ENCODE results near the gene PTPRG.
"Not testable (repeated sequence)": the region's sequence is repeated elsewhere in the genome, so short reads cannot be mapped to it uniquely, and the experiment has no call there.

PTPRG gene
- 0 to 2.7 (median 0.63) reads per million in 4 experiments for total RNA-seq

DNA sequence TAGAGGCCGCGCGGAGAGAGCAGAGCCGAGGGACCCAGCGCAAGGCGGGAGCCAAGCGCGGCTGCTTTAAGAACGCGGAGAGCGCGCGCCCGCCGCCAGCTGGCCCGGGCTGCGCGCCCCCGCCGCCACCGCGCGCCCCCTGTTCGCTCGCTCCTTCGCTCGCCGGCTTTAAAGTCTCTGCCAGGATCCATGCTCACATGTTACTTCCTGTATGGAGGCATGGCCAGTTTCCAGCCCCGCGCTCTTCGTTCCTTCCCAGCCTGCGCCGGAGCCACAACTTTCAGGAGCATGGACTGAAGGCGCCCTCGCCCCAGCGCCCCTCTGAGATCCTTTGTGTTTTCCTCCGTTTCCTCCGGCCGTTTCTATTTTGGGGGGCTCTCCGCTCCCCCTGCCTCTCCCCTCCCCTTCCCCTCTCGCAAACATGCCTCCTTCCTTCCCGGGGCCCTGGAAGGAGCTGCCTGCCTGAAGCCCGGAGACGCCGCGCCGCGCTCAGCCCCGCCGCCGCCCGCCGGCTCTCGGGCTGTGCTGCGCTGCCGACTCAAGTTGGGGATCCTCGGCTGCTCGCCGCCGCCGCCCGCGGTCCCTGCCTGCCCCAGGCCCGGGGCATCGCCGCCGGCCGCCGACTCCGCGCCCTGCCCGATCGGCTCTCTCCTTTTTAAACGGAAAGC lies at the start of gene PTPRG:
Gene PTPRG, plus strand, starts transcription at position 198 of the 668 bp plus-strand sequence. CDS start 717 bp downstream, outside the sequence.
- no peak for DNase-seq

DNA sequence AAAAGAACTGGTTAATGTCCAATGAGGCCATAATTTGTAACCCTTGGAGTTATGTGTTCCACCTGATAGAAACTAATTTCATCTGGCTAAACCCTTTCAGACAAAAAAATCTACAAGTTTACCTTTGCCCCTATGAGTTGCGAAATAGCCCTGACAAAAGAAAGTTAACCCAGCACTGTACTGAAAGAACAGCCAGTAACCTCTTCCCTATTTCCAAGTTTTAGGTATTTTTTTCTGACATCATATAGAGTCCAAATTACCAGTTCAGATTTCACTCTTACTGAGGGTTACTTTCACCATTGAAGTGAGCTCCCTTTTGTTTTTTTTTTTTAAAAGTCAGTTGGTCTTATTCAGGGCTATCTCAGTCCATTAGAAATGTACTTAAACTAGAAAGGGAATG lies 42.8 kb upstream of the PTPRG start:
- no peak for DNase-seq

DNA sequence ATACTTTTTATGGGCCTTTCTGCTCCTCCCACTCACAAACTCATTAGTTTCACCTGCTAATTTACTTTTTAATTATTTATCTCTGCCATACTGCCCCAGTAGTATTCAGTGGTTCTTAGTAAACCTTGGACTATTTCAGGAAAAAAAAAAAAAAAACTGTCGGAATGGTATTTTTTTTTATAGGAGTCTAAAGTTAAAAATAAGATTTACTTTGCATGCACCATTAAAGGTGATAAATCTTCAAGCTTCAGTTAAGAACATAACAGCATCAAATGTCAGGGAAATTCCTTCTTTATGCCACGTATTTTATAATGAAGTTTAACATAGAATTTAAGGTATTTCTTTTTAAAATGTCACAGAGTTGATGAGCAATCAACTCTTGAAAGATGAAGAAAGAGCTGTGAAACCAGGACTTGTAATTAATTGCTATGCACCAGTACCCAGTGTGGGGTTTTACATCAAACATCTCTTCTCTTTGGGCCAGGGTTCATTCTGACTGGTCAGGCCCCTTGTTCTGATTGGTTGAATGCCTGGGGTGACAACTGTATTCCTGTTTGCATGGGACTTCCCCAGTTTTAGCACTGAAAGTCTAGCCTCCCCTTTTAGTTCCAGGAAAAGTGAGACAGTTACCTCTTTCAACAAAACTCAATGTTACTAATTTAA lies 40.3 kb upstream of the PTPRG start:
- no peak for DNase-seq

DNA sequence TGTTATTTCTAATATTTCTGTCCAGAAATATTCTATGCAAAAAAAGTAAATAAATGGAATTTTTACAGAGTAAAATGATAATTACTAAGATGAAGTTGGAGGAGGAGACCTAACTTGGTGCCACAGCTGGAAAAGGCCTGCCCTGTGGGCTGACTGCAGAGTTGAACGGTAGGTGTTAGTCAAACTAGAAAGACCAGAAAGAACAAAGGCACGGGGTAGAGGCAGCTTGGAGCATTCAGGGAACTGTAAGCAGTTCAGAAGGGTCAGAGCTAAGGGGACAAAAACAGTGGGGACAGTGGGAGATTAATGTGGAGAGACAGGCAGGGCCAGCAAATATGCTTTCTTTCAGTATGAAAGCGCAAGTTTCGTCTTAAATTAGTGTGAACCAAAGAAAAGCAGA lies 39.3 kb upstream of the PTPRG start:
- no peak for DNase-seq

DNA sequence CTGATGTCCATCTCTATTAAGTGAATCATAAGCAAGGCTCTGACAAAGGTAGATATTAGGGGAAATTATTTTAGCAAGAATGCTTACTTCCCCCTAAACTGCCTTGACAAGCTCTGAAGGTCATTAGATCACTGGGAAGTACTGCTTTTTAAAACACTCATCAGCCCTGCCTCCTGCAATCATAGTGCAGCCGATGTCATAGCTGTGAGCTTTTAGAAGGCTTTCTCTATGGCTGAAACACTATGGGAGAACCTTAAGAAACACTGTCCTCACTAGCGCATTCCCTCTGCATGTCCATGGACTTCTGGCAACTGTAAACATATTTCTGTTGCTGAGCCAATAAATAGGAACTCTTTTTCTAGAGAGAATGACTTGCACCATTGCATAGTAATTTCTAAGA lies 38.7 kb upstream of the PTPRG start:
- no peak for DNase-seq

GRCh38 chr3:61524933-61525332 lies 36.4 kb upstream of the PTPRG start:
- DNase-seq = no peak

DNA sequence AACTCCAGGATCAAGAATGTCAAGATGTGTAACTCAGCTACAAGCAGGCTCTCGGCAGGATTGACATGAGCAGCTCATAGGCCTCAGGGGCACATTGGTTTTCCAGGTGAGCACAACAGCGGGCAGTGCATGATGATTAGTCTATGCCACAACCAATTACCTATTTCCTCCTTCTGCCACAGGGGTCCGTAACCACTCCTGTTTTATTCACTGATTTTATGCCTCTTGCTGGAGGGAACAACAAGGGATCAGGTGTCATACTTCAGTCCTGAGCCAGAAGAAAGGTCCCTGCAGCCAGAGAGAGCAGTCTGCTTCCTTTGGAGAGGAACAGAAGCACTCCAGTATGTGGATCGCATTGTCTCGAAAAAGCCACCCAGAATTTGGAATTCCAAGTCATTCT lies 35.1 kb upstream of the PTPRG start:
- DNase-seq = no peak

DNA sequence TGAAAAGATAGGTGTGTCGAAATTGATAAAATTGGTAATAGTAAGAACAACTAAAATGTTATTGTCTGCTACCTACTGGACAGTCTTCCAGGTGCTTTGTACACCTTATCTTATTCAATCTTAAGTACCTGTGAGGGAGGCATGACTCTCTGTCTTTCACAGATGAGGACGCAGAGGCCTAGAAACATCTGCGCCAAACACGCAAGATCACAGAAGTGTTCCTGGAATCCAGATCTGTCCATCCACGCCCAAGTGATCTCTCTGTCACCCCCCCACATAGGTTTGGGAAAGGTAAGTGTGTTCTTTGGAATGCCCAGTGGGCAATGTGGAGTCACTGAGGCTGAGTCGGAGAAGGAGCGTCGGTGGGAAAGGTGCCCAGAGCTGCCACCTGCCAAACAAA lies 34.4 kb upstream of the PTPRG start:
- no peak for DNase-seq

GRCh38 chr3:61530355-61530754 lies 31.0 kb upstream of the PTPRG start:
- DNase-seq = no peak

DNA sequence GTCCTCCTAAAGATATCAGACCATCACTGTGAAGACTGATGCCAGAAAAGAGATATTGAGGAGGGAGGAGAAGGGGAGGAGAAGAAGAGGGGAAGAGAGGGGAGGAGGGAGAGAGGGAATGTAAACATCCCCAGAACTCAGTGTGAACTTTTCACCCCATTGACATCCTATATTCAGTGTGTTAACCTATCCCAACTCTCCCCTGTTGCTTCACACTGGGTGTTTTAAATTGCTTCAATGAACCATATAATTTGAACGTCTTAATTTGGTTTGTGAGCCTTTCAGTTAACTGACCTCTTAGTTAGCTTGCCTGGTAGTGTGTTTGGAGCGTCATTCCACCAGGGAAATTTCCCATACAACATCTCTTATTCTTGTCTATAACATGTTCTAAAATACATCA lies 29.8 kb upstream of the PTPRG start:
- DNase-seq = no peak

DNA sequence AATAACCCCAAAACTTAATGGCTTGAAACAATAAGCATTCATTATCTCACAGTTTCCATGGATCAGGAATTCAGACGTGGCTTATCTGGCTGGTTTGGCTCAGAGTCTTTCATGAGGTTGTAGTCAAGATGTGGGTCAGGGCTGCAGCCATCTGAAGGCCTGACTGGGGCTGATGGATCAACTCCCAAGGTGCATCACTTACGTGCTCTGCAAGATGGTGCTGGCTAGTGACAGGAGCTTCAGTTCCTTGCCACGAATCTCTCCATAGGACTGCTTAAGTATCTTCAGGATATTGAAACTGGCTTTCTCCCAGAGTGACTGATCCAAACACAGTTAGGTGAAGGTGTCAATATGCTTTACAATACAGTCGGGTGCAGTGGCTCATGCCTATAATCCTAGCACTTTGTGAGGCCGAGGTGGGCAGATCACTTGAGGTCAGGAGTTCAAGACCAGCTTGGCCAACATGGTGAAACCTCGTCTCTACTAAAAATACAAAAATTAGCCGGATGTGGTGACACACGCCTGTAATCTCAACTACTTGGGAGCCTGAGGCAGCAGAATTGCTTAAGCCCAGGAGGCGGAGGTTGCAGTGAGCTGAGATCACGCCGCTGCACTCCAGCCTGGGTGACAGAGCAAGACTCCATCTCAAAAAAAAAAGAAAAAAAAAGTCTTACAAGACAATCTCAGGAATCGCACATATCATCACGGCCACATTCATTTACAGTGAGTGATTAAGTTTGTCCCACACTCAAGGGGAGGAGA lies 28.5 kb upstream of the PTPRG start:
- DNase-seq = no peak

DNA sequence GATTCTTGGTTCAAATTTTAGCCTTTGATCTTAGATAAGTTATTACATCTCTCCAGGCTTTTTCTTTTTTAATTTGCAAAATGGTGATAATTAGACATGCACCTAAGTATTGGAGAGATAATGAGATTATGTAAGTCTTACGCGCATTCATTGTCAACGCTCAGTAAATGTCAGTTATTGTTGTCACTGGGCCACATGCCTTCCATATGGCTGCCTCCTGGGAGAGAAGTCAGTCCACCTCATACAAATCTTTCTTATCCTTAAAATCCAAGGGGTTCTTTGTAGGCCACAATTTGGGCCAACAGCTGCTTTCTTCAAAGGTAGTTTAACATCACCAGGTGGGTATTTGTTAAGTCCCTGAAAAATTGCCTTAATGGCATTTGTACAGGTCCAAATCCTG lies 25.5 kb upstream of the PTPRG start:
- DNase-seq = no peak

GRCh38 chr3:61537366-61537765 lies 24.0 kb upstream of the PTPRG start:
- DNase-seq = no peak

DNA sequence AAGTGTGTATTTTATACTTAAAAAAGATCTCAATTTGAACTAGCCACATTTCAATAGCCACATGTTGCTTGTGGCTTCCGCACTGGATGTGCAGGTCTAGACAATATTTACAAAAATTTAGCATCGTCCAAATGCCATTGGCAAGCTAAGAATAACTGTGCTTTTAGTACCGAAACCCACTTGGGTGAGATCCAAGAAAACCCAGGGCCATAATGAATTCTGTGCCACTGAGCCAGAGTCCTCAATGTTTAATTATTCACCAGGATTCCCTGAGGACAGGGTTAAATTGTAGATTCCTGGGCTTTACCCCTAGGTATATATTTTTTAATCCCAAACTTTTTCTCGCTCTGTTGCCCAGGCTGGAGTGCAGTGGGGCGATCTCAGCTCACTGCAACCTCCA lies 22.9 kb upstream of the PTPRG start:
- DNase-seq = no peak

GRCh38 chr3:61541694-61542093 lies 19.7 kb upstream of the PTPRG start:
- DNase-seq = no peak

DNA sequence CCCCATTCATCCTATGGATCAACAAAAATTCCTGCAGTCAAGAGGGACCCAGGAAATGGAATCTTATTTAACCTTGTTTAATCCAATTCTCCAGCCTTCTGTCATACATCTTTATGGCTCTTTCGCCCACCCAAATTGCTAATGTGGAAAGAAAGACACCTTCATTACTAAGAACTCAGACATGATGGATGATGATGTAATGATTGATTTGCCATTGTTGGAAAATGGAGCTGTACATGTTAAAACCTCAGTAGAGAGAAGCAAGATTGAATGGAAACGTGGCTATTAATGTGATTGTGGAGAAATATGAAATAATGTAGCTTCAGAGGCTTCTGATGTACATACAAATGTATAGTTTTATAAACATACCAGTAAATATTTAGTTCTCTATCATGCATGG lies 15.7 kb upstream of the PTPRG start:
- no peak for DNase-seq

DNA sequence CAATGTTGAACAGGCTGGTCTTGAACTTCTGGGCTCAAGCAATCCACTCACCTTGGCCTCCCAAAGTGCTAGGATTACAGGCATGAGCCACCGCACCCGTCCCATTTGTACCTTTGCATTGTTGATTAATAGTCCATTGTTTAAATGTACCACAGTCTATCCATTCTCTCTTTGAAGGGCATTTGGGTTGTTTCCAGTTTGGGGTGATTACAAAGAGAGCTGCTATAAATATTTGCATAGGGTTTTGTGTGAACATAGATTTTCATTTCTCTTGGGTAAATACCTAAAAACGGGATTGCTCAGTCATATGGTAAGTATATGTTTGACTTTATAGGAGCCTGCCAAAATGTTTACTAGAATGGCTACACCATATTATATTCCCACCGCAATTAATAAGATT lies 13.7 kb upstream of the PTPRG start:
- no peak for DNase-seq

DNA sequence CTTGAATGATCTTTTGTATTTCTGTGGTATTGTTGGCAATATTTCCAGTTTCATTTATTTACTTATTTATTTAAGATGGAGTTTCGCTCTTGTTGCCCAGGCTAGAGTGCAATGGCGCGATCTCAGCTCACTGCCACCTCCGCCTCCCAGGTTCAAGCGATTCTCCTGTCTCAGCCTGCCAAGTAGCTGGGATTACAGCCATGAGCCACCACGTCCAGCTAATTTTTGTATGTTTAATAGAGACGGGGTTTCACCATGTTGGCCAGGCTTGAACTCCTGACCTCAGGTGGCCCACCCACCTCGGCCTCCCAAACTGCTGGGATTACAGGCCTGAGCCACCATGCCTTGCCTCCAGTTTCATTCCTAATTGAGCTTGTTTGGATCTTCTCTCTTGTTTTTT lies 8.7 kb upstream of the PTPRG start:
- not testable (repeated sequence) for DNase-seq

GRCh38 chr3:61559136-61559731 lies 2.1 kb upstream of the PTPRG start:
- no peak for DNase-seq

DNA sequence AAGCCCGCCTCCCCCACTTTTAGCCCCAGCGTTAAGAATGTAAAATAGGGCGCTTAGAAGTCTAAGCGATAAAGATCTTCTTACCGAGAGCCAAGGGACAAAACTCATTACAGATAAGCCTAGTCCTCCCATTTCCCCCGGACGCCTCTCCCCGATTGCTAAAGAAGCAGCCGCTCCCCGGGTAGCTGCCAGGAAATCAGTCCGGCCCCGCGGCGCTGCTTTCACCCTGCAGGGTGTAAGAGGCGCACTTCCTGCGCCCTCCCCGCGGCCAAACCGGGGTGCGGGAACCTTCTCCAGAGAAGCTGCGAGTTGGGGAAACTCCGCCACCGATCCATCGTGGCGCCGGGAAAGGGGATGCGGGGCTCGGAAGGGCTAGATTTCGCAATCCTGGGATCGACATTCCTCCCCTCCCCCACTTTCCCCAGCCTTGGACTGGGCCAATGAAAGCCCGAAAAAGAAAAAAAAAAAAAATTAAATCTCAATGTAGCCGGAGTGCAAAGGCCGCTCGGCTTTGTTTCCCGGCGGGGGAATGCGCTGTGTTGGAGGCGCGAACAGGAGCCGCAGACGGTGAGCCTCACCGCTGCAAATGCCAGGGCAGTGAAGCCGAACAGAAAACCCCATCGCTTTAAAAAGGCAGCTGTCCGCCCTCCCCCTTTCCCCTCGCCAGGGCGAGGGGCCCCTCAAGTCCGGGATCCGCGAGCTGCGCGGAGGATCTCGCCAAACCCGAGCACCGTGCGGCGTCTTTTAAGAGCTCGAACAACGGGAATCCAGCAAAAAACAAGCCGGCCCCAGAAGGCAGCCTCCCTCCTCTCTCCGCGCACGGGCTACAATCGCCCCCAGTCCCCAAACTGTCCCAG lies 626 bp upstream of the PTPRG start:
- DNase-seq = no peak

GRCh38 chr3:61562042-61562720 lies 810 bp downstream of the PTPRG start:
- DNase-seq = no peak

GRCh38 chr3:61562721-61563312 lies 1.4 kb downstream of the PTPRG start:
- no peak for DNase-seq

Data from effector CD8-positive, alpha-beta T cell (primary cell).